ENCODE results near the gene SCNM1. TPM values are rescaled to one million over a fixed set of nuclear protein-coding genes. Genes with fewer than 3 reads are reported as not detected.

Gene SCNM1
- total and polyA plus RNA-seq, 4 donors: 4.8 to 14.3 (median 10.5) TPM

DNA sequence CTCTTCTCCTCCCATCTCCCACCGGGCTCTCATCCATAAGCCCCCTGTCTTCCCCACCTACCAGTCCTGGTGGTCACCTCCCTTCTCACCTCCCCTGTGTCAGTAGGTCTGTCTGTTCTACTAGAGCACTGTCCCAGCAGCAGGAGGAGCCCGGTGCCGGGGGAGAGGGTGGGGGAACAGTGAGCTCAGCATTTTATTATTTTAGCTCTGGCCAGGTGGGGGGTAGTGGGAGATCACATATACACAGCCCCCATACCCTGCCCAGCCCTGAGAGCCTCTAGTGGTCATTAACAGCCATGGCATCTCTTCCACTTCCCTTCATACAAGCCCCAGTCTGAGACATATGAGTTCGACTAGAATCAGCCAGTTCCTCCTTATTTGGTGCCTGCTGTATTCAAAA lies 9.9 kb downstream of the SCNM1 start, which contains the start of gene TMOD4:
TSS of gene TMOD4 (minus strand) at position 119 of the 400 bp plus-strand sequence. CDS start 1,106 bp downstream, outside the sequence.
- Histone ChIP-seq H3K27me3 (ENCODE audit: control insufficient read depth in 4 of 4, insufficient read depth in 4 of 4, low read length in 3 of 4) (no peaks in the 10 kb centered on the region), H3K4me1 (ENCODE audit: control insufficient read depth in 4 of 4, insufficient read depth in 4 of 4, low read length in 3 of 4) (no peaks in the 10 kb centered on the region), H3K9me3 (ENCODE audit: control insufficient read depth in 4 of 4, low read length in 3 of 4) (no peaks in the 10 kb centered on the region), H3K9ac (ENCODE audit: low read depth in 1 of 2, low read length in 2 of 2) (no peak within 1 kb of the TSS), H3K27ac (ENCODE audit: low read depth in 1 of 2, low read length in 2 of 2) (no peak within 1 kb of the TSS), H3K4me3 (ENCODE audit: low read depth in 1 of 3, low read length in 3 of 3) (no peak within 1 kb of the TSS), H3K36me3 (ENCODE audit: control insufficient read depth in 4 of 4, insufficient read depth in 3 of 4, low read depth in 1 of 4, low read length in 3 of 4) (peaks cover 7 to 62% (median 29%) of the 10 kb centered on the region in 4 donors)
- TF ChIP-seq, protein P1, sequence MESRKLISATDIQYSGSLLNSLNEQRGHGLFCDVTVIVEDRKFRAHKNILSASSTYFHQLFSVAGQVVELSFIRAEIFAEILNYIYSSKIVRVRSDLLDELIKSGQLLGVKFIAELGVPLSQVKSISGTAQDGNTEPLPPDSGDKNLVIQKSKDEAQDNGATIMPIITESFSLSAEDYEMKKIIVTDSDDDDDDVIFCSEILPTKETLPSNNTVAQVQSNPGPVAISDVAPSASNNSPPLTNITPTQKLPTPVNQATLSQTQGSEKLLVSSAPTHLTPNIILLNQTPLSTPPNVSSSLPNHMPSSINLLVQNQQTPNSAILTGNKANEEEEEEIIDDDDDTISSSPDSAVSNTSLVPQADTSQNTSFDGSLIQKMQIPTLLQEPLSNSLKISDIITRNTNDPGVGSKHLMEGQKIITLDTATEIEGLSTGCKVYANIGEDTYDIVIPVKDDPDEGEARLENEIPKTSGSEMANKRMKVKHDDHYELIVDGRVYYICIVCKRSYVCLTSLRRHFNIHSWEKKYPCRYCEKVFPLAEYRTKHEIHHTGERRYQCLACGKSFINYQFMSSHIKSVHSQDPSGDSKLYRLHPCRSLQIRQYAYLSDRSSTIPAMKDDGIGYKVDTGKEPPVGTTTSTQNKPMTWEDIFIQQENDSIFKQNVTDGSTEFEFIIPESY (IDR thresholded peaks at IDR 0.05): no peak
- TF ChIP-seq, protein P2, sequence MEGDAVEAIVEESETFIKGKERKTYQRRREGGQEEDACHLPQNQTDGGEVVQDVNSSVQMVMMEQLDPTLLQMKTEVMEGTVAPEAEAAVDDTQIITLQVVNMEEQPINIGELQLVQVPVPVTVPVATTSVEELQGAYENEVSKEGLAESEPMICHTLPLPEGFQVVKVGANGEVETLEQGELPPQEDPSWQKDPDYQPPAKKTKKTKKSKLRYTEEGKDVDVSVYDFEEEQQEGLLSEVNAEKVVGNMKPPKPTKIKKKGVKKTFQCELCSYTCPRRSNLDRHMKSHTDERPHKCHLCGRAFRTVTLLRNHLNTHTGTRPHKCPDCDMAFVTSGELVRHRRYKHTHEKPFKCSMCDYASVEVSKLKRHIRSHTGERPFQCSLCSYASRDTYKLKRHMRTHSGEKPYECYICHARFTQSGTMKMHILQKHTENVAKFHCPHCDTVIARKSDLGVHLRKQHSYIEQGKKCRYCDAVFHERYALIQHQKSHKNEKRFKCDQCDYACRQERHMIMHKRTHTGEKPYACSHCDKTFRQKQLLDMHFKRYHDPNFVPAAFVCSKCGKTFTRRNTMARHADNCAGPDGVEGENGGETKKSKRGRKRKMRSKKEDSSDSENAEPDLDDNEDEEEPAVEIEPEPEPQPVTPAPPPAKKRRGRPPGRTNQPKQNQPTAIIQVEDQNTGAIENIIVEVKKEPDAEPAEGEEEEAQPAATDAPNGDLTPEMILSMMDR (IDR thresholded peaks at IDR 0.05; ENCODE audit: low read depth, low read length, missing input control): peak; percentile 35
- no peak for DNase-seq (ENCODE audit: low spot score)
- 72% methylated on average over 4 of the region's 4 CpGs for whole genome bisulfite sequencing

DNA sequence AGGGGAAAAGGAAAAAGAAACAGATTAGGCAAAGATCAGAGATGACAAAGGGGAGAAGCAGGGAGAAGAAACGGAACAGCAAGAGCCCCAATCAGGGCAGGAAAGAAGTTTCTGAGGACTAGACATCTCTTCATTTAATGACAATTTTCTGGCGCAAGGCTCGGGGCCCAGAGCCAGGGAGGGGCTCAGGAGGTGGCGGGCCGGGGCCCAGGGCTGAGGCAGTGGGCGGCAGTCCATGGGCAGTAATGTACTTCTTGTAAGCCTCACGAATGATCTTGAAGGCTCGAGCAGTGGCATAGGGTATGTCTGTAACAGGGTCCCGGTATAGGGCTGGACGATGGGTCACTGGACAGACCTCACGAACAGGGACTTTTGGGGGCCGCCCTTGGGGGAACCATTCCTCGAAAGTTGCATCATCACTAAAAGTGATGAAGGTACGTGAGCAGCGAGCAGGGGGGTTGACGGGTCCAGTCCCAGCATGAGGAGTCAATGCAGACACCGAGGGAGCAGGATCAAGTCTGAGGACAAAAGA lies 10.6 kb downstream of the SCNM1 start:
- Histone ChIP-seq H3K4me3 (ENCODE audit: low read depth in 1 of 3, low read length in 3 of 3) (no peak overlapping the region), H3K27ac (ENCODE audit: low read depth in 1 of 2, low read length in 2 of 2) (no peak overlapping the region), H3K4me1 (ENCODE audit: control insufficient read depth in 4 of 4, insufficient read depth in 4 of 4, low read length in 3 of 4) (no peaks in the 10 kb centered on the region), H3K27me3 (ENCODE audit: control insufficient read depth in 4 of 4, insufficient read depth in 4 of 4, low read length in 3 of 4) (no peaks in the 10 kb centered on the region), H3K9me3 (ENCODE audit: control insufficient read depth in 4 of 4, low read length in 3 of 4) (no peaks in the 10 kb centered on the region), H3K36me3 (ENCODE audit: control insufficient read depth in 4 of 4, insufficient read depth in 3 of 4, low read depth in 1 of 4, low read length in 3 of 4) (peaks cover 7 to 61% (median 34%) of the 10 kb centered on the region in 4 donors), H3K9ac (ENCODE audit: low read depth in 1 of 2, low read length in 2 of 2) (no peak overlapping the region)
- no peak for TF ChIP-seq SP1 (IDR thresholded peaks at IDR 0.05)
- TF ChIP-seq RXRA (IDR thresholded peaks at IDR 0.05): no peak
- TF ChIP-seq GABPA (IDR thresholded peaks at IDR 0.05 in 1 of 2, conservative IDR thresholded peaks at IDR 0.05 in 1 of 2): no peak
- TF ChIP-seq, protein P3, sequence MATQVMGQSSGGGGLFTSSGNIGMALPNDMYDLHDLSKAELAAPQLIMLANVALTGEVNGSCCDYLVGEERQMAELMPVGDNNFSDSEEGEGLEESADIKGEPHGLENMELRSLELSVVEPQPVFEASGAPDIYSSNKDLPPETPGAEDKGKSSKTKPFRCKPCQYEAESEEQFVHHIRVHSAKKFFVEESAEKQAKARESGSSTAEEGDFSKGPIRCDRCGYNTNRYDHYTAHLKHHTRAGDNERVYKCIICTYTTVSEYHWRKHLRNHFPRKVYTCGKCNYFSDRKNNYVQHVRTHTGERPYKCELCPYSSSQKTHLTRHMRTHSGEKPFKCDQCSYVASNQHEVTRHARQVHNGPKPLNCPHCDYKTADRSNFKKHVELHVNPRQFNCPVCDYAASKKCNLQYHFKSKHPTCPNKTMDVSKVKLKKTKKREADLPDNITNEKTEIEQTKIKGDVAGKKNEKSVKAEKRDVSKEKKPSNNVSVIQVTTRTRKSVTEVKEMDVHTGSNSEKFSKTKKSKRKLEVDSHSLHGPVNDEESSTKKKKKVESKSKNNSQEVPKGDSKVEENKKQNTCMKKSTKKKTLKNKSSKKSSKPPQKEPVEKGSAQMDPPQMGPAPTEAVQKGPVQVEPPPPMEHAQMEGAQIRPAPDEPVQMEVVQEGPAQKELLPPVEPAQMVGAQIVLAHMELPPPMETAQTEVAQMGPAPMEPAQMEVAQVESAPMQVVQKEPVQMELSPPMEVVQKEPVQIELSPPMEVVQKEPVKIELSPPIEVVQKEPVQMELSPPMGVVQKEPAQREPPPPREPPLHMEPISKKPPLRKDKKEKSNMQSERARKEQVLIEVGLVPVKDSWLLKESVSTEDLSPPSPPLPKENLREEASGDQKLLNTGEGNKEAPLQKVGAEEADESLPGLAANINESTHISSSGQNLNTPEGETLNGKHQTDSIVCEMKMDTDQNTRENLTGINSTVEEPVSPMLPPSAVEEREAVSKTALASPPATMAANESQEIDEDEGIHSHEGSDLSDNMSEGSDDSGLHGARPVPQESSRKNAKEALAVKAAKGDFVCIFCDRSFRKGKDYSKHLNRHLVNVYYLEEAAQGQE (IDR thresholded peaks at IDR 0.05): no peak
- TF ChIP-seq, protein P4, sequence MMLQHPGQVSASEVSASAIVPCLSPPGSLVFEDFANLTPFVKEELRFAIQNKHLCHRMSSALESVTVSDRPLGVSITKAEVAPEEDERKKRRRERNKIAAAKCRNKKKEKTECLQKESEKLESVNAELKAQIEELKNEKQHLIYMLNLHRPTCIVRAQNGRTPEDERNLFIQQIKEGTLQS (IDR thresholded peaks at IDR 0.05): no peak
- no peak for TF ChIP-seq HNF4A (conservative IDR thresholded peaks at IDR 0.05)
- TF ChIP-seq, protein P5, sequence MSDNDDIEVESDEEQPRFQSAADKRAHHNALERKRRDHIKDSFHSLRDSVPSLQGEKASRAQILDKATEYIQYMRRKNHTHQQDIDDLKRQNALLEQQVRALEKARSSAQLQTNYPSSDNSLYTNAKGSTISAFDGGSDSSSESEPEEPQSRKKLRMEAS (IDR thresholded peaks at IDR 0.05): no peak
- TF ChIP-seq HNF4G (IDR thresholded peaks at IDR 0.05): no peak
- no peak for TF ChIP-seq JUND (IDR thresholded peaks at IDR 0.05)
- TF ChIP-seq NR2F2 (IDR thresholded peaks at IDR 0.05): no peak
- TF ChIP-seq FOXA1 (IDR thresholded peaks at IDR 0.05): no peak
- DNase-seq (ENCODE audit: low spot score): no peak
- WGBS: 96% methylated on average over 17 of the region's 17 CpGs

Data from liver (tissue), 9 donors.